Measurements from ENCODE around the gene RASL11A.
"Not testable (repeated sequence)": the region's sequence is repeated elsewhere in the genome, so short reads cannot be mapped to it uniquely, and the experiment has no call there.

Gene RASL11A

DNA sequence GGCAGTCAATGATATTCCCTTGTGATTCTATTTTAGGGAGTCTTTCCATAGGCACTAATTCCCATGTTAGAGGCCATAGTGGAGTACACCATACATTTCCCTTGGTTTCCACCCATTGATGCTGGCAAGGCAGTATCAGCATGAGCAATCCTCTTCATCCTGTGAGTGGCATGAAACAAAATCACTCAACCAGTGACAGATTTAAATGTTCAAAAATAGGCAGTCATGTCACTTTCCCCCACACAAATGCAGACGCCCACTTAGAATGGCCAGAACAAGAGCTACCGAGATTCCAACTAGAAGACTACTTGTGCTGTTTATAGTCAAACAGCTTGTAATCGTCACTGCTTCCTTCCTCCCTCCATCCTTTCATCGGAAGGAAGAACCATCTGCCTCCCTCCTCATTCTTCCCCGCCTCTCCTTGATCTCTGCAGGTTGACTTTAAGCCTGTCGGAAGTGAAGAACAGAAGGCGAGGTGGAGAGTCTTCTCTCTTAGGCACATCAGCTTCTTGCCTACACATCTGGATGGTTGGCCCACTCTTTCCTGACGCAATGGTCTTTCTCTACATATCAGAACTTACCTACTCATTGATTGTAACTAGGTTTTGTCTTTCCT lies 22.6 kb downstream of the RASL11A start:
- DNase-seq (ENCODE audit: low read depth), result no peak
- TF ChIP-seq, protein P1, sequence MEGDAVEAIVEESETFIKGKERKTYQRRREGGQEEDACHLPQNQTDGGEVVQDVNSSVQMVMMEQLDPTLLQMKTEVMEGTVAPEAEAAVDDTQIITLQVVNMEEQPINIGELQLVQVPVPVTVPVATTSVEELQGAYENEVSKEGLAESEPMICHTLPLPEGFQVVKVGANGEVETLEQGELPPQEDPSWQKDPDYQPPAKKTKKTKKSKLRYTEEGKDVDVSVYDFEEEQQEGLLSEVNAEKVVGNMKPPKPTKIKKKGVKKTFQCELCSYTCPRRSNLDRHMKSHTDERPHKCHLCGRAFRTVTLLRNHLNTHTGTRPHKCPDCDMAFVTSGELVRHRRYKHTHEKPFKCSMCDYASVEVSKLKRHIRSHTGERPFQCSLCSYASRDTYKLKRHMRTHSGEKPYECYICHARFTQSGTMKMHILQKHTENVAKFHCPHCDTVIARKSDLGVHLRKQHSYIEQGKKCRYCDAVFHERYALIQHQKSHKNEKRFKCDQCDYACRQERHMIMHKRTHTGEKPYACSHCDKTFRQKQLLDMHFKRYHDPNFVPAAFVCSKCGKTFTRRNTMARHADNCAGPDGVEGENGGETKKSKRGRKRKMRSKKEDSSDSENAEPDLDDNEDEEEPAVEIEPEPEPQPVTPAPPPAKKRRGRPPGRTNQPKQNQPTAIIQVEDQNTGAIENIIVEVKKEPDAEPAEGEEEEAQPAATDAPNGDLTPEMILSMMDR (conservative IDR thresholded peaks at IDR 0.05; ENCODE audit: low read length), result no peak
- H3K4me3 ChIP-seq (ENCODE audit: low read length), result no peak overlapping the region

DNA sequence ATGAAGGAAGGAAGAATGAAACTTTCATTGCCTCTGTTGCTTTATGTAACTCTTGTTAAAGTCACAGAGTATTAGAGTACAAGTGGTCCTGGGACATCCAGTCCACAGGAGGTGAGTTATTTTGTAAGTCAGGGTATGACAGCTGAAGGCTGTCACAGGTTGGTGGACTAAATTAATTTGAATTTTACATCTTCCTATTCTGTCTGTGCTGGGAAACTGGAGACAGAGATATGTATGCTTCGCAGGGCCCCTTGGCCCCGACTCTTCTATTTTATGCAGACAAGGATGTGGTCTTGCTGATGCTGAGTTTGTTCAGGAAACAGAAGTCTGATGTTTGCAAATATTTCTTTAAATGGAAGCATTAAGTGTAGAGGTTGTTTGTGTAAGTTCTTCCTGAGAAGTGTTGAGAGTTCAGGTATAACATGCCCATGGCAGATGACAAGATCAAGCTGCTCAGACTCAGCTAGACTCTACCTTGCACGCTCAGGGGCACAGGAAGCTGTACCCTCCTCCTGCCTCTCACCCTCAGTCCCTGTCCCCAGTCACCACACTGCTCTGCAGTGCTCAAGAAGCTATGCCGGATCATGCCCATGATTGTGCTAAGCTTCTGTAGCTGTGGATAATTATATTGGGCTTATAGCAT lies 23.4 kb downstream of the RASL11A start:
- no peak for DNase-seq (ENCODE audit: low read depth)
- H3K4me3 ChIP-seq (ENCODE audit: low read length), result no peak overlapping the region
- TF ChIP-seq, protein P1 (conservative IDR thresholded peaks at IDR 0.05; ENCODE audit: low read length), result no peak

DNA sequence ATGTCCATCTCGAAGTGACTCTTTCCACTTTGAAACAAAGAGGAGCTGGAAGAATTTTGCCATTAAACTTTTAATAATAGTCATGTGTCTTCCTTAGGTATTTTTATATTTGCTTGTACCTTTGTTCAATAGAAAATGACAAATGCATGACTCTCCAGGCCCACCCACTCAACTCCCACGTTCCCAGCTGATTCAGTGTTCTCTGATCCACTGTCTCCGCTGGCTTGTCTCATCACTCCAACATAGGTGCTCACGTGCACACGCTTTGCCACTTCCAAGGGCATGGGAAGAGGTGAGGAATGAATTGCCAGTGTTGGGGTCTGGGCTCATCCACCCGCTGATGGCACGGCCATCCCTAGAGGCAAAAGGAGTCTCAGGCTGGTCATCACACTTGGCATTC lies 24.5 kb downstream of the RASL11A start:
- no peak for DNase-seq (ENCODE audit: low read depth)
- H3K4me3 ChIP-seq (ENCODE audit: low read length), result no peak overlapping the region
- TF ChIP-seq, protein P1 (conservative IDR thresholded peaks at IDR 0.05; ENCODE audit: low read length), result no peak

DNA sequence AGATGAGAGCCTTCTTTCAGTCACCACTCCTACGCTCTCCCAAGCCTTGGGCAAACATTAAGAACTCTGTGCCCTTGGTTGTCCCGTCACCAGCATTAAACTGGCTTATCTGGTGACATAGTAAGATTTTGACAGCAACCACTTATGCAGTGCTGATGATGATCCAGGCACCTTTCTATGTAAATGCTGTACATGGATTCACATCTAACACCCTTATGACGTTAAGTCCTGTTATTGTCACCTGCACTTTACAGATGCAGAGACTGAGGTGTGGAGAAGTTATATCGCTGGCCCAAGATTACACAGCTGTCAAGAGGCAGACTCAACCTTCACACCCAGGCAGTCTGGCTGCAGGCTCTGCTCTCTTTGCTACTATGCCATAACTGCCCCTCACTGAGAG lies 25.0 kb downstream of the RASL11A start:
- TF ChIP-seq, protein P1 (conservative IDR thresholded peaks at IDR 0.05; ENCODE audit: low read length), result no peak
- H3K4me3 ChIP-seq (ENCODE audit: low read length), result no peak overlapping the region
- DNase-seq (ENCODE audit: low read depth), result no peak

DNA sequence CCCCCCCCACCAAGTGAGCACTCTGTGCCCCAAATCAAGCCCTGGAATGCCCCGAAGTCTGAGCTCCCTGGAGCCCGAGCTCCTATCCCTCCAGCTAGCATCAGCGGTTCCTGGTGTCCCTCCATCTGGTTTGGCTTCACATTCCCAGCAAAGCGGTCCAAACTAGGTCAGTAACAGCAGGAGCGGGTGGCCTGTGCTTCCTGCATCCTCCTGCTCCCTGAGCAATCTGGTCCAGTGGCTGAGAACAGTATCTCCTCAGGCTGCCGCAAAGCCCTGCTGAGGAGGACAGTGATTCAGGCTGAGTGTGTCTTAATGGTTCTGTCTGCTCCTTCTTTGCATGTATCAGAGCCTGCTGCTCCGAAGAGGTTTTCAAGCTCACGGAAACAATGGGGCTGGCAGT lies 25.9 kb downstream of the RASL11A start:
- no peak for DNase-seq (ENCODE audit: low read depth)
- no peak overlapping the region for H3K4me3 ChIP-seq (ENCODE audit: low read length)
- TF ChIP-seq, protein P1 (conservative IDR thresholded peaks at IDR 0.05; ENCODE audit: low read length), result no peak

GRCh38 chr13:27298849-27299248 lies 28.2 kb downstream of the RASL11A start:
- H3K4me3 ChIP-seq (ENCODE audit: low read length), result no peak overlapping the region
- TF ChIP-seq, protein P1 (conservative IDR thresholded peaks at IDR 0.05; ENCODE audit: low read length), result no peak
- DNase-seq (ENCODE audit: low read depth), result no peak

DNA sequence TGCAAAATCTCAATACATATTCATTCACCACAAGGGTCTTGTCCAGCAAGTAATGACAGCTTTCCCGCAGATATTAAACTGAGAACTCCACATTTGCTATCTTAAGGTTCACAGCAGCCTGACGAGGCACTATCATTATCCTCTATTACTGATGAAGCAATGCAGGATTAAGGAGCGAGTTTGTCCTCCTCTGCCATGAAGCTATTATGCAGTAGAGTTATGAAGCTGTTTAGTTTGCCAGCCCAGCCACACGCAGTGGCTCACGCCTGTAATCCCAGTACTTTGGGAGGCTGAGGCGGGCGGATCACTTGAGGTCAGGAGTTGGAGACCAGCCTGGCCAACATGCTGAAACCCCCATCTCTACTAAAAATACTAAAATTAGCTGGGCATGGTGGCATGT lies 29.8 kb downstream of the RASL11A start:
- DNase-seq (ENCODE audit: low read depth); H3K4me3 ChIP-seq (ENCODE audit: low read length): not testable (repeated sequence)

Measured in AG10803 (cell line).